Measurements from ENCODE around the gene RGS3. TPM values are rescaled to one million over a fixed set of nuclear protein-coding genes. Genes with fewer than 3 reads are reported as not detected.

The RGS3 gene
- total RNA-seq, 1 donor from 2014 or later, result 233 TPM

DNA sequence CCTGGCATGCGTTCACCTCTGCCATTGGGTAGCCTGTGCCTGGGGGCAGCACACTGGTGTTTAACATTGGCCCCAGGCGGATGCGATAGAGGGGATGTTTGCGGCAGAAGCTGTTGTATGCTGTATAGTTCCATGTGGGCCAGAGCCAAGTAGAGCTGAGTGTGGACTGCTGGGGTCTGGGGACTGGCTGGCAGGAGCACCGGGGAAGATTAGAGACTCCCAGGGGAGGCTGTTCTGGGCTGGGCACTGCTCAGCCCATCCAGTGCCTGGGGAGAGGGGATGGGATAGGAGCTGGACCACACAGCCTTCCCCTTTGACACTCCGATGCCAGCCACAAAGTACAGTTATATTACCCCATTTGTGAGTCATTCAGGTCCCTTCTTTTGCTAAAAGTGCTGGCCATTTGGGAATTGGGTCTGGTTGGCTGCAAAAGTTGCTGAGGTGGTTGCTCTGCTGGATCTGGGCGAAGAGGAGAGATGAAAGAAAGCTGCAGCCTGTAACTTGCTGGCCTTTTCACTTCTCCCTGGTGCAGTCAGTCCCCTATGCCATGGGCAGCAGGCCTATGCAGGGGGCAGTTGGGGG is 73.8 kb downstream of the RGS3 start:
- peak; percentile 38 for DNase-seq (ENCODE audit: low spot score)
- intact Hi-C loops (cut with DNase I), result loop anchor here (5.0 kb wide), 2 partner anchors 35 to 75 kb away; partner anchors contain the start of gene RGS3

- intact Hi-C loops (cut with DNase I), result loop anchor here (5.0 kb wide), 2 partner anchors 34 to 76 kb away; partner anchors contain the start of gene RGS3
- peak; percentile 62 for DNase-seq (ENCODE audit: low spot score)
Measured at GRCh38 chr9:113538131-113538530, 74.6 kb downstream of the RGS3 start.

- DNase-seq (ENCODE audit: low spot score), result peak; percentile 41
- intact Hi-C loops (cut with DNase I), result loop anchor here (5.0 kb wide), 2 partner anchors 33 to 77 kb away; partner anchors contain the start of gene RGS3
Measured at GRCh38 chr9:113538701-113539430, 75.3 kb downstream of the RGS3 start.

DNA sequence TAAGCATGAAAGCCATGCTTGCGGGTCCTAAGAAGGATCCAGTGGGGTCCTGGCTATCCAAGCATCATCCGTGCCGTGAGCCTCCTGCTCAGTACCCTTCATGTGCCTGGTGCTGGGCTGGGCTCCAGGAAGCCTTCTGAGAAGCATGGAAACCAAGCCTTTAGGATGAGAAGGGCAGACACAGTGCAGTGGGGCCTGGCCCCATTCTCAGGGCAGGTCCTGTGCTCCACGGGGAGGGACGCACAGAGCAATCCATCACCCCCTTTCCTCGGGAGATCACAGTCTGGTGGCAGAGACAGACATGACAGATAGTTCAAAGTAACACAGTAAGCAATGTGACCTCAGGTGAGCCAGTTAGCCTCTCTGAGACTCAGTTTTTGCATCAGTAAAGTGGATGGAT is 76.9 kb downstream of the RGS3 start:
- DNase-seq (ENCODE audit: low spot score), result peak; percentile 72

DNA sequence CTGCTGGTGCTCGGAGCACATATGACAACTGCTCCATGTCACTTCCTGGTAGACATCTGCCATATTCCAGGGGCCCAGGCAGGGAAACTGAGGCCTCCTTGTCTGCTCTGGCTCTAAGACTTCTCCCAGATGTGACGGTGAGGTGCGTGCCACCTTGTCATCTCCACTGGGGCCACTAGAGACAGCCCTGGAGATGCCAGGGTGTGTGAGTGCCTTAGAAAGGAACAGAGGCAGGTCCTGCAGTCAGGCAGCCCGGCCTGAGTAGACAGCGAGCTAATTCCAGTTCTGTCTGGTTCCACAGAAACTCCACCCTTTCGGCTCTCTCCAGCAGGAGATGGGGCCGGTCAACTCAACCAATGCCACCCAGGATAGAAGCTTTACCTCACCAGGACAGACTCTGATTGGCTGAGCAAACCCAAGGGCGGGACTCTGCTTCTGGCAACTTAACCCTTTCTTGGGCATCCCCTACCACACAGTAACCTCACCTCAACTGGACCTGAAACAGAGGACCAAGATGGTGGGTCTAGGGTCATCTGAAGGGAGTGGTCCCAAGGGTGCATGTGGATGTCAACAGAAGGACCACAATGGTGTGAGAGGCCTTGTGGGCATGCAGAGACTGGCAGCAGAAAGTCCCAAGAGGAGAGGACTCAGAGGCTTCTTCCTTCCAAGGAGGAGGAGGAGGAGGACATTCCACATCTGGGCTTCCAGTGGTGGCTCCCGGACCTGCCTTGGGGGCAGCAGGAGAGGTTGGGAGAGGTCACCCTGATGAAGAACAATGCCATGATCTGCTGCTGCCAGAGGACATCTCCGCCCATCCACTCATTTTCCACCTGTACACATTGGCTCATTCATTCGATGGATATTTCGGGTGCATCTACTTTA is 77.7 kb downstream of the RGS3 start:
- DNase-seq (ENCODE audit: low spot score), result peak; percentile 78
- intact Hi-C loops (cut with DNase I), result no loop called here

More for the DNA sequence above, 76.9 kb downstream of the RGS3 start:
- intact Hi-C loops (cut with DNase I), result no loop called here

DNA sequence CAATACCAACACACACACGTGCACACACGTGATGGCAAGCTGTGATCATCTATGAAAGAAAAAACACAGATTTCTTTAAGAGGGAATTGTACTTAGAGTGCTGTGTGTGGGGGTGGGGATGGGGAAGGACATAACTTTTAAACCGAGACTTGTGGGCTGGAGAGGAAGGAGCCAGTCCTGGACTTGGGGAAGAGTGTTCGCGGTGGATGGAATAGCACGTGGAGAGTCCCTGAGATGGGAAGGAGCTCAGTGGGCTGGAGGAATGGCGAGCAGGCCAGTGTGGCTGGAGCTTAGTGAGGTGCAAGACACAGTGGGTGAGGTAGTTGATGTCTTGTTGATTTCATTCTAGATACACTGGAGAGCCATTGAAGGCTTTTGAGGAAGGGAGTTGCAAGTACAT is 78.5 kb downstream of the RGS3 start:
- DNase-seq (ENCODE audit: low spot score), result no peak
- intact Hi-C loops (cut with DNase I), result no loop called here

GRCh38 chr9:113542741-113543140 is 79.2 kb downstream of the RGS3 start:
- intact Hi-C loops (cut with DNase I), result no loop called here
- DNase-seq (ENCODE audit: low spot score), result peak; percentile 71

DNA sequence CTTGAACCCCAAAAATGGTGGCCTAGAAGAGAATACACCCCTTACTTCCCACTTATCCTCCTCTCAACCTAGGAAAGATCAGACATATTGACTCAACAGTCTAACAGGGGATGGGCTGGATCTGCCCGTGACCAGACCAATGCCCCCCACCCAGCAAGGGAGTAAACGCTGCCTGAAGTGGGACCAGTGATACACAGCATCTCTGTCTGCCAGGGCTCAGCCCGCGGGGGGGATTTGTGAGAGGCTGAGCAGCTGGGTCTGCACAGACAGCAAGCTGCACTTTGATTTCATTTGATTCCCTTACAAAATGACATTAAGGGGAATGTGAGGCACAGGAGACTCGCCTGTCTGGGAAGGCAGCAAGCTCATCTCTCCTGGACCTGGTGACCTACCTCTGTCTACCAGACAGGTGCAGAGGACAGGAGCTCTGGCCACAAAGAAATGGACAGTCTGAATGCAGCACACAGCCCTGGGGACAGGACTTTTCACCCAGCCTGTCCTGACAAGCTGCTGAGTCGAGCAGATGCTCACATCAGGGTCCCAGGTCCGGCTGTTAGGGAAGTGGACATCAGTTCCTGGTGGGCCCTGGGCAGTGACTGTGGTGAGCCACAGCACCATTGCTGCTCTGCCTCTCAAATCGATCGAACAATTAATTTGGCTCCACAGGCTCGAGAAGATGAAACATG is 79.9 kb downstream of the RGS3 start:
- intact Hi-C loops (cut with DNase I), result no loop called here
- DNase-seq (ENCODE audit: low spot score), result peak; percentile 74

DNA sequence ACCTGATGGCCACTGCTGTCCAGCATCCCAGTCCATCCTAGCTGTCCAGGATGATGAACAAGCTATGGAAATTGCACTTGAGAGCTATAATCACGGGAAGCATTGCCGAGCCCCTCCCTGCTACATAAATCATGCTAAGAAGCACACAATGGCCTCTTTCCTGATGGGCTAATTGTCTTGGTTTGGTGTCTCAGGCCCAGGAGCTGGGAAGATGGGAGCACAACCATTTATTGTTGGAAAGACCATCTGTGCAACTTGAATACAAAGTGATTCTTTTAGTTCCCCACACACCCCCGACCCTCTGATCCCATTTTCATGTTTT is 80.4 kb downstream of the RGS3 start:
- DNase-seq (ENCODE audit: low spot score), result no peak
- intact Hi-C loops (cut with DNase I), result no loop called here

- intact Hi-C loops (cut with DNase I), result loop anchor here (5.0 kb wide), 2 partner anchors 42 to 43 kb away; no protein-coding TSS in a partner anchor
- peak; percentile 43 for DNase-seq (ENCODE audit: low spot score)
Measured at GRCh38 chr9:113545068-113545467, 81.5 kb downstream of the RGS3 start.

- intact Hi-C loops (cut with DNase I), result loop anchor here (5.0 kb wide), 2 partner anchors 41 to 44 kb away; no protein-coding TSS in a partner anchor
- peak; percentile 9 for DNase-seq (ENCODE audit: low spot score)
Measured at GRCh38 chr9:113546566-113546965, 83.0 kb downstream of the RGS3 start.

- intact Hi-C loops (cut with DNase I), result loop anchor here (5.0 kb wide), 2 partner anchors 40 to 45 kb away; no protein-coding TSS in a partner anchor
- DNase-seq (ENCODE audit: low spot score), result no peak
Measured at GRCh38 chr9:113547501-113547900, 84.0 kb downstream of the RGS3 start.

- intact Hi-C loops (cut with DNase I), result loop anchor here (5.0 kb wide), 2 partner anchors 39 to 46 kb away; no protein-coding TSS in a partner anchor
- DNase-seq (ENCODE audit: low spot score), result peak; percentile 88
Measured at GRCh38 chr9:113548221-113549041, 84.9 kb downstream of the RGS3 start.

DNA sequence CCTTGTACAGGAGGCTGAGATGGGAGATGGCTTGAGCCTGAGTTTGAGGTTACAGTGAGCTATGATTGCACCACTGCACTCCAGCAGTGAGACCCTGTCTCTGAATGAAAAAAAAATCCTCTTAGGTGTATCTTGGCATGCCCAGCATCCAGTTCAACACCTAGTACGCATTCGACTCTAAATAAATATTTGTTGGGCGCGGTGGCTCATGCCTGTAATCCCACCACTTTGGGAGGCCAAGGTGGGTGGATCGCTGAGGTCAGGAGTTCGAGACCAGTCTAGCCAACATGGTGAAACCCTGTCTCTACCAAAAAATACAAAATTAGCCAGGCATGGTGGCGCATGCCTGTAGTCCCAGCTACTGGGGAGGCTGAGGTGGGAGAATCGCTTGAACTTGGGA is 86.4 kb downstream of the RGS3 start:
- DNase-seq (ENCODE audit: low spot score), result peak; percentile 31
- intact Hi-C loops (cut with DNase I), result loop anchor here (5.0 kb wide), 2 partner anchors 37 to 48 kb away; no protein-coding TSS in a partner anchor

- intact Hi-C loops (cut with DNase I), result no loop called here
Measured at GRCh38 chr9:113556877-113557593, 93.5 kb downstream of the RGS3 start.

DNA sequence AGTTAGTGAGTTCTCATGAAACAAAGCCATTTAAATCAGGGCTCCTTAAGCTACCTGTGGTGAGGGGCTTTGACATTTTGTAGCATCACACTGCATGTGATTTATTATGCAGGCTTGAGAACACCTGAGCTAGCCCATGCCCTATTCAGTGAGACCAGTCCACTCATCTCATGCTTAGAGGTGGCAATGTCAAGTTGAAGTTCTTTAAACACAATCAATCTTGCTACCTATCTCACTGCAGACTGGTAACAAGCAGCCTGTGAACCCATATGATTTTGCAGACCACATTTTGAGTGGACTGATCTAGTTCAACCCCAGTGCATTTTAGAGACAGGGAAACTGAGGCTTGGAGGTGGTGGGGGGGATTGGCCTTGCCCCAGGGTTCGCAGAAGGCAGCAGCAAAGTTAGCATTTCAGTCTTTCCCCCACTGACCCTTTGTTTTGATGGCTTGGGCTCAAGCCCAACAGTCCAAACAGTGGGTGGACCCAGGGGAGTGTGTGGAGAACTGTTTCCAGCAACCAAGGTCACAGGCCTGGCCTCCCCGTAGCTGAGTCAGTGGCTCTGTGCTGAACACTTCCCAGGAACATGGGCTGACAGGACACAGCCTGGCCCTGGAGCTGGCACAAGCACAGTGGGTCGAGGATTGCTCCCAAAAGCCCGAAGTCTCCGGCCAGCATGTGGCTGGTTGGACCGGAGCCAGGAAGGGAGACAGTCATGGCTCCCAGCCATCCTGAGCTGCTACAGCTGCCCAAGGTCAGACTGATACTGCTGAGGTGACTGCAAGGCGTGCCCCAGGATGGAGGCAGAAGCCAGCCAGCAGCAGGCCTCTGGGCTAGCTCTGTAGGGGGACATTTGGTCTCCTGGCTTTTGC is 95.3 kb downstream of the RGS3 start:
- intact Hi-C loops (cut with DNase I), result no loop called here
- DNase-seq (ENCODE audit: low spot score), result peak; percentile 92

More at GRCh38 chr9:113556877-113557593, 93.5 kb downstream of the RGS3 start:
- peak; percentile 53 for DNase-seq (ENCODE audit: low spot score)
